GM12872 (cell line): ENCODE results near the gene CDK8.

Experiments used
- CTCF ChIP-seq: IDR thresholded peaks from 3 replicates; pipeline ENCODE4 v1.5.1; 2011; ENCODE audit warnings: low read depth, mild to moderate bottlenecking, low read length, moderate library complexity; ENCODE audit not compliant: insufficient read depth

The CDK8 gene

GRCh38 chr13:26377038-26377437 is 123.1 kb downstream of the CDK8 start:
- TF ChIP-seq CTCF = peak; percentile 52

GRCh38 chr13:26378116-26378515 is 124.2 kb downstream of the CDK8 start:
- TF ChIP-seq CTCF = no peak

- TF ChIP-seq CTCF = no peak
Observed at GRCh38 chr13:26379831-26380230, 125.9 kb downstream of the CDK8 start.

GRCh38 chr13:26380930-26381329 is 127.0 kb downstream of the CDK8 start:
- no peak for TF ChIP-seq CTCF

- no peak for TF ChIP-seq CTCF
Observed at GRCh38 chr13:26382366-26382765, 128.4 kb downstream of the CDK8 start.

- TF ChIP-seq CTCF = no peak
Observed at GRCh38 chr13:26382835-26383234, 128.9 kb downstream of the CDK8 start.

- TF ChIP-seq CTCF = no peak
Observed at GRCh38 chr13:26384587-26384986, 130.7 kb downstream of the CDK8 start.

GRCh38 chr13:26386026-26386425 is 132.1 kb downstream of the CDK8 start:
- TF ChIP-seq CTCF = no peak
